ENCODE data around the gene OR6C3.
"Not testable (repeated sequence)": the region's sequence is repeated elsewhere in the genome, so short reads cannot be mapped to it uniquely, and the experiment has no call there.

OR6C3 gene

DNA sequence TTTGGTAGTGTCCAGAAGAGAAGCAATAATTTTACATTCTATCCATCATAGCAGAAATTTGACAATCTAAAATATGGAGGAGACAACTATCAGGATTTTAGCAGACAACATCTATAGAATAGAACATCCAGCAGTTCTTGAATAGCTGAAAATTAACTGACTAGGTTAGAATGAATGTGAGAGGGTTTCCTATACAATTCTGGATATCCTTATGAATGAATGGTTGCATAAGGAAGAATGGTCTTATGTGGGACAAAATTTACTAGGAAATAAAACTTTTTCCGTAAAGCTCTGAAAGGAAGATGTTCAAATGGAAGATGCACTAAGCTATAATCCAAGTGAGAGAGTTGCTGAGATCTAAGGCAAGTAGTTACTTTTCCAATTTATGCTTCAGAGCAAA, at the start of gene OR6C3:
TSS of gene OR6C3 (plus strand) at position 301 of the 400 bp plus-strand sequence. CDS start 955 bp downstream, outside the sequence.
- no peak for DNase-seq

DNA sequence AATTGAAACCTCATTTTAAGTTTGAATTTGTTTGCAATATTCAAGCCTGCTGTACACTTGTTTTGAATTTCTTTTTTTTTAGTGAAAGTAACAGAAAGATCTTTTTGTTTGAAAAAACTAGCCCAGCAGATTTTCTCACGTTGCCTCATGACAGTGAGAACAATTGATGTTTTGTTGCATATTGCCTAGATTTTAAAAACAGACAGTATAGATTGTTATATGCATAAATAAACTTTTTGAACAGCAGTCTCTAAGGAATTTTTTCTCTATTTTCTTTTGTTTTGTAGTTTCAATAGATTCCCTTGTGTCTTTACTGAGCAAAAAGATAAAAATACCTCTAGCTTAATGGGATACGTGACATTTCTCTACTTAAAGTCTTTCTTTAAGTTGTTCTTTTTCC, 49.6 kb upstream of the OR6C3 start:
- DNase-seq: no peak

DNA sequence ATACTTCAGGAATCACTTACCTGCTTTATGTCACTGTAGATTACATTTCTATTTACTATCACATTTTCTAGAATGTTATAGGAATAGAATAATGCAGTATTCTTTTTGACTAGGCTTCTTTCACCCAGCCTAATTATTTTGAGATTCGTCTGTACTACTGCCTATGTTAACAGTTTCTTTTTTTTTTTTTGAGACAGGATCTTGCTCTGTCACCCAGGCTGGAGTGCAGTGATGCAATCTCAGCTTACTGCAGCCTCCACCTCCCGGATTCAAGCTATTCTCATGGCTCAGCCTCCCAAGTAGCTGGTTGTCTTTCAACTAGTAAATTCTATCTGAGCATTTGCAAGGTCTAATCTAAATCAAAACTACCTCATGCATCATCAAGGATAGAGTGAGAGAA, 40.5 kb upstream of the OR6C3 start:
- no peak for DNase-seq

- DNase-seq: no peak
Measured at GRCh38 chr12:55296469-55296868, 34.1 kb upstream of the OR6C3 start, which contains the start of gene OR6C6. OR6C6 (minus strand) TSS chr12:55296569; CDS start chr12:55295232, 1,337 bp downstream.

GRCh38 chr12:55314043-55314442, 16.5 kb upstream of the OR6C3 start, which contains the start of gene OR6C1:
OR6C1 (plus strand) TSS chr12:55314343; CDS start chr12:55320600, 6,257 bp downstream.
- no peak for DNase-seq

DNA sequence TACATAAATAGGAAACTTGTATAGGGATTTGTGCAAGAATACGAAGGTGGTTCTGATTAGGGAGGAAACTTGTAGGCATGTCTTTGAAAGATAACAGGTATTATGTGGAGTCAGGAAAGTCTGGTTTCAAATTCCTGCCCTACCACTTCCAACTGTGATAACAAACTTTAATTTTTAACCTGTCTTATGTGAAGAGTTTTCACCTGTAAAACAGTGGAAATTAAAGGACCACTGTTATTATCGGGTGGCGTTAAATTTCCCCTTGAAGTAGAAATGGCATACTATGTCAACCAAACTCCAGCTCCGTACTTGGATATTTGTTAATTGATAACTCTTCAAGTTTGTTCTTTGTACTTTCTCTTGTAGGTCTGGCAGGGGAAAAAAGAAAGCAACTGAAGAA, 10.3 kb upstream of the OR6C3 start:
- no peak for DNase-seq

DNA sequence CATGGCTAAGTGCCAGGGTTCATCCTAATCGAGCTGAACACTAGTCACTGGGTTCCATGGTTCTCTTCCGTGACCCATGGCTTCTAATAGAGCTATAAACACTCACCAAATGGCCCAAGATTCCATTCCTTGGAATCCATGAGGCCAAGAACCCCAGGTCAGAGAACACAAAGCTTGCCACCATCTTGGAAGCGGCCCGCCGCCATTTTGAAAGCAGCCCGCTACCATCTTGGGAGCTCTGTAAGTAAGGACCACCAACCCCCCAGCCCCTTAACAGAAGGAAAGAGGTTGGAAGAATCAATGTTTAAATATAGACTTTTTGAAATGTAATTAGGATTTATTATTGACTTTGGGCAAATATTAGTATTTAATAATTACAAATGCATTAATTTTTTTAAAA, 4.7 kb upstream of the OR6C3 start:
- DNase-seq: not testable (repeated sequence)

- no peak for DNase-seq
Measured at GRCh38 chr12:55336002-55336401, 5.5 kb downstream of the OR6C3 start.

GRCh38 chr12:55355338-55355737, 24.8 kb downstream of the OR6C3 start:
- DNase-seq: peak; percentile 90

DNA sequence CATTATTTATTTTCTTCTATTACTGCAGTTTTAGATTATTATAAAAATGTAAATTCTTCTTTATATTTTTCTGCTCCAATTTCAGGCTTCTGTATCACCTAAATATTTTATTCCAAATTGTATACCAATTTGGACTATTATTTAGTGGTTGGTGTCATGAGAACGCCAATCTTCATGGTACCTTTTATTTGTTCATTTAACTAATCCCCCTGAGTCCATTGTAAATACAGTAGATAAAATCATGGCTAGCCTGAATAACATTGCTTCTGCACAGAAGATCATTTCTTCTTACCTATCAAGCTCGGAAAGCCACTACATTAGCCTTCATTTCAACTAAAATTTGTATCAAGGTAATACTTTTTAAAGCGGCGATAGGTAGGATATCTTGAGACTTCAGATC, 32.1 kb downstream of the OR6C3 start, which contains the start of gene OR6C75:
TSS of gene OR6C75 (plus strand) at position 301 of the 400 bp plus-strand sequence. CDS start 2,136 bp downstream, outside the sequence.
- no peak for DNase-seq

- no peak for DNase-seq
Measured at GRCh38 chr12:55365086-55365485, 34.5 kb downstream of the OR6C3 start.

GRCh38 chr12:55372521-55372920, 42.0 kb downstream of the OR6C3 start:
- no peak for DNase-seq
